ENCODE measurements around the gene TTLL3. TPM values are rescaled to one million over a fixed set of nuclear protein-coding genes. Genes with fewer than 3 reads are reported as not detected.

Gene TTLL3
- total RNA-seq, 1 experiment from 2014 or later: 15.7 TPM

- H3K36me3 ChIP-seq (ENCODE audit: control insufficient read depth, insufficient read depth, low read length): no peaks in the 10 kb centered on the region
- no peaks in the 10 kb centered on the region for H3K27me3 ChIP-seq (ENCODE audit: control insufficient read depth, insufficient read depth, low read length)
- no TSS peak for BruUV-seq (replicated peaks)
- no peak overlapping the region for H3K27ac ChIP-seq (ENCODE audit: low read length)
- ChIA-PET CTCF (interaction anchor here (0.6 kb wide), 1 partner anchor 47 kb away, joined by 5 read pairs; no protein-coding TSS in a partner anchor), POLR2A (no interaction called here)
- H3K4me3 ChIP-seq (ENCODE audit: low read depth in 2 of 2, low read length in 2 of 2): no peak overlapping the region
- intact Hi-C loops (cut with micrococcal nuclease; ENCODE audit: unreplicated experiment): no loop called here
- no peak for TF ChIP-seq SIN3A (IDR thresholded peaks at IDR 0.05; ENCODE audit: borderline replicate concordance, insufficient read depth, low read depth, low read length)
- TF ChIP-seq CTCF (IDR thresholded peaks at IDR 0.05): no peak
- TF ChIP-seq REST (IDR thresholded peaks at IDR 0.05; ENCODE audit: insufficient read depth in 1 of 2, low read depth in 2 of 2, low read length in 1 of 2): no peak
- TF ChIP-seq POLR2AphosphoS5 (IDR thresholded peaks at IDR 0.05; ENCODE audit: low read depth, low read length): no peak
- no peak for TF ChIP-seq TCF7L2 (IDR thresholded peaks at IDR 0.05; ENCODE audit: low read depth, low read length)
- 0 out of 2 replicates have a peak, but pooled peaks cover 3% of the 10 kb centered on the region for H3K4me1 ChIP-seq (ENCODE audit: control insufficient read depth, insufficient read depth, low read length)
- ATAC-seq: no peak
- in situ Hi-C loops (cut with HindIII; ENCODE audit: low pct_unique_long_range_greater_than_20kb, low sequenced_read_pairs): no loop called here
- no peak for DNase-seq (ENCODE audit: low read depth, low spot score)
- H3K9me3 ChIP-seq (ENCODE audit: control insufficient read depth, insufficient read depth, low read depth, low read length): no peaks in the 10 kb centered on the region
Observed at GRCh38 chr3:9768141-9768775, 41.8 kb upstream of the TTLL3 start.

- Histone ChIP-seq H3K27ac (ENCODE audit: low read length) (peak overlapping the region; percentile 35; the same call in 1 of the 2 replicates), H3K4me3 (ENCODE audit: low read depth in 2 of 2, low read length in 2 of 2) (peak overlapping the region; percentile 50 to 54), H3K36me3 (ENCODE audit: control insufficient read depth, insufficient read depth, low read length) (no peaks in the 10 kb centered on the region), H3K27me3 (ENCODE audit: control insufficient read depth, insufficient read depth, low read length) (no peaks in the 10 kb centered on the region), H3K9me3 (ENCODE audit: control insufficient read depth, insufficient read depth, low read depth, low read length) (no peaks in the 10 kb centered on the region), H3K4me1 (ENCODE audit: control insufficient read depth, insufficient read depth, low read length) (0 out of 2 replicates have a peak, but pooled peaks cover 3% of the 10 kb centered on the region)
- in situ Hi-C loops (cut with HindIII; ENCODE audit: low pct_unique_long_range_greater_than_20kb, low sequenced_read_pairs) (no loop called here), intact Hi-C loops (cut with micrococcal nuclease; ENCODE audit: unreplicated experiment) (no loop called here)
- ChIA-PET CTCF (no interaction called here), POLR2A (no interaction called here)
- TF ChIP-seq CTCF (IDR thresholded peaks at IDR 0.05) (no peak), REST (IDR thresholded peaks at IDR 0.05; ENCODE audit: insufficient read depth in 1 of 2, low read depth in 2 of 2, low read length in 1 of 2) (no peak), POLR2AphosphoS5 (IDR thresholded peaks at IDR 0.05; ENCODE audit: low read depth, low read length) (no peak), TCF7L2 (IDR thresholded peaks at IDR 0.05; ENCODE audit: low read depth, low read length) (no peak), SIN3A (IDR thresholded peaks at IDR 0.05; ENCODE audit: borderline replicate concordance, insufficient read depth, low read depth, low read length) (no peak)
- DNase-seq (ENCODE audit: low read depth, low spot score): no peak
- BruUV-seq (replicated peaks): no TSS peak
- no peak for ATAC-seq
Observed at GRCh38 chr3:9769012-9769411, 41.0 kb upstream of the TTLL3 start.
